Stimulated activated CD4-positive, alpha-beta T cell treated with anti-CD3 and anti-CD28 coated beads, Interleukin-15, amount 100 ng/mL, for 1 hour (primary cell): ENCODE measurements around the gene RAD18.

Experiments
- DNase-seq, 2 donors: peaks; one replicate each; pipeline ENCODE4 v3.0.0-alpha.2; 2020; ENCODE audit warnings: low read depth in 1 of 2, low spot score in 1 of 2

RAD18 gene

DNA sequence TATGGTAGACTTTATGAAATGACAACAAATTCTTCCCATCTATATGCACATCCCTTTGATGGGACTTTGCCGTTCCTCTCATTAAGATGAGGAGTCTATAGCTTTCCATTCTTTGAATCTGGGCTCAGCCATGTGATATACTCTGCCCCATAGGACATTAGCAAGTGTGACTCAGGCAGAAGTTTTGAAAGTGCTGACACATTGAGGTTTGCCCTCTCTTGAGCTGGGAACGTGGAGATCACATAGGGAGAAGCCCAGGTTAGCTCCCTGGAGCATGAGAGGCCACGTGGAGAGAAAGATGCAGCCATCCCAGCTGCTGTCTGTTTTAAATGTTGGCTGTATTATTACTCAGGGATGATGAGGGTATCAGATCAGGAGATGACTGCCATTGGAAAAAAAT lies 126.1 kb downstream of the RAD18 start:
- no peak for DNase-seq

DNA sequence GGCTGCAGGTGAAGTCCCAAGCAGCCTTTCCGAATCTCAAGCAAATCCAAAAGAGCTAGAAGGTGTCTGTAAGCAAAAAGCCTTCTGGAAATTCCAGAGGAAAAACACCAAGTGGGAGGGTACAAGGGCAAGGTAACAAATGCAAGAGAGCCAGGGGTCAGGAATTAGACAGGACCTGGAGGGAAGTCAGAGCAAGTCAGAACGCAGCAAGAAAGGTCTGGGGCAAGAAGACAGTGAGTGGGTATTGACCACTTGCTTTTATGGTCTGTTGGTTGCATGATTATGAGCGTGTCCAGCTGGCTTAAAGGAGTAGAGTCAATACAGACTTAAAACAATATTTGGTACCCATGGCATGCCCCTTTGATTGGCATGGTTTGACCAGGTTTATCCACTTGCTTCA lies 127.2 kb downstream of the RAD18 start:
- DNase-seq: no peak

DNA sequence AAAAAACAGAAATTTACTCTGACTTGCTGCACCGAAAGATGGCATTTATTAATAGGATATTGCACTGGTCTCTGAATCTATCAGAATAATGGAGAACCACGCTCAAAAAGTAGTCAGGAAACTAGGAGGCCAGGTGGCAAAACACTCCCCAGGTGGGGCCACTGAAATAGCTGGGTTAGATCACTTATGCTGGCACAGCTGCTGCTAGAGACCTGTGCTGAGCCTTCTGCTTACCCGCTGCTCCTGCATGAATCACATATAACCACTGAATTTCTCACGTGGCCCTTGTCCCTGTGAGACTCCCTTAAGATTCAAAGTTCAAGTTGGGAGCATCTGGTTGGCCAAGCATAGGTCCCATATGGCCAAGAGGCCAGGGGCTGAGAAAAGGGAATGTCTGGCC lies 127.9 kb downstream of the RAD18 start:
- DNase-seq: no peak

DNA sequence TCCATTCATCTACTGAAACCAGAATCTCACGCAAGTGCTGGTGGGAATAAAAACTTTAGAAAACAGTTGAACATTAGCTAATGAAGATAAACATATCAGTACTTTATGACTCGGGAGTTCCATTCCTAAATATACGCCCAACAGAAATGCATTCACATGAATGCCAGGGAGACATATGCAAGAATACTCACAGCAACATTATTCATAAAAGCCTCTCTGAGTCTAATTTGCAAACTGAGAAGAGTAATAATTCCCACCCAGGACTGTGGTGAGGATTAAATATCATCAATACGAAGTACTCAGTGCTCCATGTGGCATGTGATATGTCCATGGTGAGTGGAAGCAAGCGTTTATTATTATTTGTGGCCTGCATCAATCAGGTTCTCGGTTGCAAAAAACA lies 128.3 kb downstream of the RAD18 start:
- no peak for DNase-seq

DNA sequence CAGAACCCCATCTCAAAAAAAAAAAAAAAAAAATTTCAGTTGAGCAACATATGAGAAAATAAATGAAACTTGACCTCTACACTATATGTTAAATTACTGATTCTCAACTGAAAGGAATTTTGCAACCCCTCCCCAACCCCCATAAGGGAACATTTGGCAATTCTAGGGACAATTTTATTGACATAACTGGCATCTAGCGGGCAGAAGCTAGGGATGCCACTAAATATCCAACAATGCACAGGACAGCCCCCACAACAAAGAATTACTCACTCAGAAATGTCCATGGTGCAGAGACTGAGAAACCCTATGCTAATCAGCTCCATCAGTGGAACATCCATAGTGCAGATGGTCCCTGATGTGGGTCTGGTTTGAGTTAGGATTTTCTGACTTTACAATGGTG lies 135.6 kb downstream of the RAD18 start:
- no peak for DNase-seq
